ENCODE results near the gene SFT2D1.

The SFT2D1 gene

GRCh38 chr6:166338854-166339253, 3.5 kb downstream of the SFT2D1 start:
- Histone ChIP-seq H3K4me1 (peaks cover 7% of the 10 kb centered on the region), H3K36me3 (replicated peaks) (peaks cover 31% of the 10 kb centered on the region)

GRCh38 chr6:166336847-166337246, 5.5 kb downstream of the SFT2D1 start:
- no peak for DNase-seq (ENCODE audit: low spot score in 2 of 2)
- H3K27me3 ChIP-seq (ENCODE audit: low read depth) = no peaks in the 10 kb centered on the region
- peaks cover 8% of the 10 kb centered on the region for H3K4me1 ChIP-seq
- in situ Hi-C loops (cut with MboI; ENCODE audit: low sequenced_read_pairs) = loop anchor here (10.0 kb wide), 1 partner anchor 48 kb away; the partner anchor contains the start of gene MPC1
- H3K9me3 ChIP-seq = no peaks in the 10 kb centered on the region
- H3K4me3 ChIP-seq = no peak overlapping the region
- H3K36me3 ChIP-seq (replicated peaks) = peaks cover 28% of the 10 kb centered on the region

More at GRCh38 chr6:166338854-166339253, 3.5 kb downstream of the SFT2D1 start:
- Histone ChIP-seq H3K9me3 (no peaks in the 10 kb centered on the region), H3K27me3 (ENCODE audit: low read depth) (no peaks in the 10 kb centered on the region), H3K4me3 (no peak overlapping the region)
- in situ Hi-C loops (cut with MboI; ENCODE audit: low sequenced_read_pairs) = loop anchor here (10.0 kb wide), 1 partner anchor 46 kb away; the partner anchor contains the start of gene MPC1
- no peak for DNase-seq (ENCODE audit: low spot score in 2 of 2)

GRCh38 chr6:166335378-166336302, 6.7 kb downstream of the SFT2D1 start:
- Histone ChIP-seq H3K4me1 (peaks cover 19% of the 10 kb centered on the region), H3K36me3 (replicated peaks) (peaks cover 25% of the 10 kb centered on the region), H3K27me3 (ENCODE audit: low read depth) (no peaks in the 10 kb centered on the region), H3K4me3 (no peak overlapping the region), H3K9me3 (no peaks in the 10 kb centered on the region)
- in situ Hi-C loops (cut with MboI; ENCODE audit: low sequenced_read_pairs) = loop anchor here (10.0 kb wide), 1 partner anchor 49 kb away; the partner anchor contains the start of gene MPC1
- no peak for DNase-seq (ENCODE audit: low spot score in 2 of 2)

GRCh38 chr6:166334878-166335277, 7.5 kb downstream of the SFT2D1 start:
- Histone ChIP-seq H3K9me3 (no peaks in the 10 kb centered on the region), H3K4me3 (no peak overlapping the region), H3K36me3 (replicated peaks) (peaks cover 20% of the 10 kb centered on the region), H3K4me1 (peaks cover 21% of the 10 kb centered on the region), H3K27me3 (ENCODE audit: low read depth) (no peaks in the 10 kb centered on the region)
- DNase-seq (ENCODE audit: low spot score in 2 of 2) = no peak
- in situ Hi-C loops (cut with MboI; ENCODE audit: low sequenced_read_pairs) = loop anchor here (10.0 kb wide), 1 partner anchor 50 kb away; the partner anchor contains the start of gene MPC1

GRCh38 chr6:166333172-166333995, 9.0 kb downstream of the SFT2D1 start:
- Histone ChIP-seq H3K36me3 (replicated peaks) (peaks cover 19% of the 10 kb centered on the region), H3K9me3 (no peaks in the 10 kb centered on the region), H3K4me1 (peaks cover 25% of the 10 kb centered on the region), H3K27me3 (ENCODE audit: low read depth) (no peaks in the 10 kb centered on the region), H3K4me3 (no peak overlapping the region)
- in situ Hi-C loops (cut with MboI; ENCODE audit: low sequenced_read_pairs) = loop anchor here (10.0 kb wide), 1 partner anchor 51 kb away; the partner anchor contains the start of gene MPC1
- DNase-seq (ENCODE audit: low spot score in 2 of 2) = no peak

GRCh38 chr6:166331503-166332415, 10.6 kb downstream of the SFT2D1 start:
- DNase-seq (ENCODE audit: low spot score in 2 of 2) = peak in 1 of 2 experiments; percentile 59
- Histone ChIP-seq H3K4me3 (no peak overlapping the region), H3K36me3 (replicated peaks) (peaks cover 6% of the 10 kb centered on the region), H3K4me1 (peaks cover 25% of the 10 kb centered on the region), H3K27me3 (ENCODE audit: low read depth) (no peaks in the 10 kb centered on the region), H3K9me3 (no peaks in the 10 kb centered on the region)
- in situ Hi-C loops (cut with MboI; ENCODE audit: low sequenced_read_pairs) = loop anchor here (10.0 kb wide), 1 partner anchor 53 kb away; the partner anchor contains the start of gene MPC1

- no peaks in the 10 kb centered on the region; the same call in none of the 2 replicates for H3K36me3 ChIP-seq (replicated peaks)
- peak; percentile 18 to 70 for DNase-seq (ENCODE audit: low spot score in 2 of 2)
- no peaks in the 10 kb centered on the region for H3K9me3 ChIP-seq
- H3K4me3 ChIP-seq = no peak overlapping the region
- H3K4me1 ChIP-seq = peaks cover 25% of the 10 kb centered on the region
- in situ Hi-C loops (cut with MboI; ENCODE audit: low sequenced_read_pairs) = loop anchor here (10.0 kb wide), 1 partner anchor 54 kb away; the partner anchor contains the start of gene MPC1
- H3K27me3 ChIP-seq (ENCODE audit: low read depth) = no peaks in the 10 kb centered on the region
These were observed 11.7 kb downstream of the SFT2D1 start for GRCh38 chr6:166330612-166331011.

- DNase-seq (ENCODE audit: low spot score in 2 of 2) = no peak
- in situ Hi-C loops (cut with MboI; ENCODE audit: low sequenced_read_pairs) = no loop called here
- no peaks in the 10 kb centered on the region for H3K9me3 ChIP-seq
- no peak overlapping the region for H3K4me3 ChIP-seq
- H3K4me1 ChIP-seq = peaks cover 6% of the 10 kb centered on the region; the same call in 1 of the 2 replicates
- peaks cover 11% of the 10 kb centered on the region for H3K36me3 ChIP-seq (replicated peaks)
- H3K27me3 ChIP-seq (ENCODE audit: low read depth) = no peaks in the 10 kb centered on the region
These were observed 16.8 kb downstream of the SFT2D1 start for GRCh38 chr6:166325383-166326042.

GRCh38 chr6:166323395-166323794, 18.9 kb downstream of the SFT2D1 start:
- no peak for DNase-seq (ENCODE audit: low spot score in 2 of 2)
- Histone ChIP-seq H3K36me3 (replicated peaks) (peaks cover 11% of the 10 kb centered on the region), H3K27me3 (ENCODE audit: low read depth) (no peaks in the 10 kb centered on the region), H3K4me3 (no peak overlapping the region), H3K4me1 (no peaks in the 10 kb centered on the region), H3K9me3 (no peaks in the 10 kb centered on the region)
- in situ Hi-C loops (cut with MboI; ENCODE audit: low sequenced_read_pairs) = no loop called here

GRCh38 chr6:166318649-166319600, 23.4 kb downstream of the SFT2D1 start:
- no peaks in the 10 kb centered on the region for H3K9me3 ChIP-seq
- H3K4me1 ChIP-seq = no peaks in the 10 kb centered on the region
- 0 out of 2 replicates have a peak, but pooled peaks cover 9% of the 10 kb centered on the region for H3K36me3 ChIP-seq (replicated peaks)
- H3K27me3 ChIP-seq (ENCODE audit: low read depth) = no peaks in the 10 kb centered on the region
- no peak for DNase-seq (ENCODE audit: low spot score in 2 of 2)
- H3K4me3 ChIP-seq = no peak overlapping the region
- in situ Hi-C loops (cut with MboI; ENCODE audit: low sequenced_read_pairs) = no loop called here

GRCh38 chr6:166318227-166318626, 24.1 kb downstream of the SFT2D1 start:
- 0 out of 2 replicates have a peak, but pooled peaks cover 6% of the 10 kb centered on the region for H3K36me3 ChIP-seq (replicated peaks)
- H3K4me1 ChIP-seq = no peaks in the 10 kb centered on the region
- H3K9me3 ChIP-seq = no peaks in the 10 kb centered on the region
- no peaks in the 10 kb centered on the region for H3K27me3 ChIP-seq (ENCODE audit: low read depth)
- DNase-seq (ENCODE audit: low spot score in 2 of 2) = no peak
- in situ Hi-C loops (cut with MboI; ENCODE audit: low sequenced_read_pairs) = no loop called here
- H3K4me3 ChIP-seq = no peak overlapping the region
